HCT116 (cell line): ENCODE data around the gene KCNMB1. TPM values are rescaled to one million over a fixed set of nuclear protein-coding genes. Genes with fewer than 3 reads are reported as not detected.

Source experiments
- ATAC-seq: fragments of 200-7000 bp; cut with Tn5 transposase; 2 replicates; pipeline ENCODE4 v1.9.1; 2020; ENCODE audit warnings: mild to moderate bottlenecking, moderate library complexity
- BruUV-seq: library from RNA; stranded (reverse); fragments of 400-500 nt; replicated peaks from 2 replicates; lab custom pipeline; 2021; lab: Mats Ljungman, UMichigan
- CTCF ChIA-PET: fragments of 300-600 bp; sonication (Branson Sonifier 250); formaldehyde crosslinking; loops from one replicate; lab custom pipeline; 2021; ENCODE audit warnings: antibody characterized with exemption; lab: Charles Lee
- POLR2A ChIA-PET: fragments of 300-600, 350-600 bp; sonication (Branson Sonifier 250); formaldehyde crosslinking; loops from one replicate; lab custom pipeline; 2021; ENCODE audit warnings: antibody characterized with exemption; lab: Charles Lee
- RAD21 ChIA-PET, 2 experiments: fragments of 300-600 bp; sonication (Branson Sonifier 250); formaldehyde crosslinking; loops; one replicate each; lab custom pipeline; 2023; ENCODE audit warnings: low total read pairs in 2 of 2; ENCODE audit not compliant: uncharacterized antibody in 2 of 2, unreplicated experiment in 2 of 2, low non-redundant PET in 1 of 2; lab: Charles Lee
- DNase-seq: peaks from one replicate; pipeline ENCODE4 v3.0.0-alpha.2; 2010; ENCODE audit warnings: low read depth, low spot score
- H2AFZ ChIP-seq: fragments of 200-600 bp; shearing (Covaris generic), sonication (generic); 2 replicates; pipeline ENCODE4 v1.6.1; 2017; ENCODE audit warnings: low read depth, mixed run types, mixed read lengths, antibody characterized with exemption, low read length; ENCODE audit not compliant: poor library complexity, severe bottlenecking
- H3K27ac ChIP-seq: 2 replicates; pipeline ENCODE4 v1.5.1; 2012; ENCODE audit warnings: low read depth, low read length
- H3K27me3 ChIP-seq: fragments of 200-600 bp; sonication (generic); 2 replicates; pipeline ENCODE4 v1.6.1; 2016; ENCODE audit warnings: mixed run types, low read length, mixed read lengths; ENCODE audit not compliant: insufficient read depth
- H3K36me3 ChIP-seq, 2 experiments: fragments of 200-500 bp in 1 of 2; fragments of 200-600 bp in 1 of 2; sonication (Bioruptor generic) in 1 of 2; sonication (generic) in 1 of 2; 2 replicates each; pipeline versions ENCODE4 v1.5.1 to v1.6.1; 2014 to 2016; ENCODE audit warnings: low read length in 2 of 2, inconsistent platforms in 1 of 2, mixed read lengths in 1 of 2, mixed run types in 1 of 2; ENCODE audit not compliant: insufficient read depth in 2 of 2, control insufficient read depth in 1 of 2
- H3K4me1 ChIP-seq, 2 experiments: fragments of 200-600 bp in 1 of 2; sonication (generic) in 1 of 2; 2 replicates each; pipeline versions ENCODE4 v1.5.1 to v1.6.1; 2012 to 2017; ENCODE audit warnings: low read length in 2 of 2, inconsistent platforms in 1 of 2, mild to moderate bottlenecking in 1 of 2, mixed read lengths in 1 of 2, mixed run types in 1 of 2, moderate library complexity in 1 of 2; ENCODE audit not compliant: insufficient read depth in 2 of 2, control insufficient read depth in 1 of 2
- H3K4me2 ChIP-seq: fragments of 200-600 bp; sonication (generic); 2 replicates; pipeline ENCODE4 v1.6.1; 2017; ENCODE audit warnings: mixed run types, low read length, mixed read lengths
- H3K4me3 ChIP-seq, 2 experiments: fragments of 200-600 bp in 1 of 2; sonication (generic) in 1 of 2; replicated peaks in 1 of 2; 2 replicates each; pipeline ENCODE4 v1.5.1; 2011 to 2016; ENCODE audit warnings: low read length in 2 of 2, control low read depth in 1 of 2, low read depth in 1 of 2, mild to moderate bottlenecking in 1 of 2, mixed read lengths in 1 of 2, mixed run types in 1 of 2
- H3K79me2 ChIP-seq: fragments of 200-600 bp; sonication (generic); 2 replicates; pipeline ENCODE4 v1.6.1; 2017; ENCODE audit warnings: mild to moderate bottlenecking, mixed run types, low read length, moderate library complexity, mixed read lengths; ENCODE audit not compliant: insufficient read depth
- H3K9ac ChIP-seq: fragments of 200-600 bp; sonication (generic); 2 replicates; pipeline ENCODE4 v1.6.1; 2016; ENCODE audit warnings: low read length, mixed read lengths
- H3K9me2 ChIP-seq: fragments of 200-600 bp; sonication (generic), shearing (Covaris generic); 2 replicates; pipeline ENCODE4 v1.6.1; 2017; ENCODE audit warnings: mixed run types, mild to moderate bottlenecking, moderate library complexity; ENCODE audit not compliant: insufficient read depth
- H3K9me3 ChIP-seq, 2 experiments: fragments of 200-500 bp in 1 of 2; fragments of 200-600 bp in 1 of 2; sonication (Bioruptor generic) in 1 of 2; sonication (generic) in 1 of 2; 2 replicates each; pipeline ENCODE4 v1.6.1; 2014 to 2017; ENCODE audit warnings: low read length in 2 of 2, mixed read lengths in 2 of 2, inconsistent platforms in 1 of 2, low read depth in 1 of 2, mild to moderate bottlenecking in 1 of 2, mixed run types in 1 of 2, moderate library complexity in 1 of 2; ENCODE audit not compliant: control insufficient read depth in 1 of 2, insufficient read depth in 1 of 2
- H4K20me1 ChIP-seq: fragments of 200-600 bp; sonication (generic), shearing (Covaris generic); 2 replicates; pipeline ENCODE4 v1.6.1; 2017; ENCODE audit warnings: mixed run types, mild to moderate bottlenecking, moderate library complexity; ENCODE audit not compliant: insufficient read depth
- CEBPB ChIP-seq: IDR thresholded peaks from 2 replicates; pipeline ENCODE4 v1.6.1; 2012; ENCODE audit warnings: low read depth
- ELF1 ChIP-seq: IDR thresholded peaks from 2 replicates; pipeline ENCODE4 v1.6.1; 2012; ENCODE audit warnings: low read depth, borderline replicate concordance
- EZH2 ChIP-seq: fragments of 200-600 bp; sonication (generic); IDR thresholded peaks from 2 replicates; pipeline ENCODE4 v1.6.1; 2017; ENCODE audit warnings: antibody characterized with exemption, mixed run types
- SIN3A ChIP-seq: IDR thresholded peaks from 2 replicates; pipeline ENCODE4 v1.6.1; 2012; ENCODE audit warnings: low read depth
- SP1 ChIP-seq: IDR thresholded peaks from 2 replicates; pipeline ENCODE4 v1.6.1; 2012; ENCODE audit warnings: low read depth
- SRF ChIP-seq: IDR thresholded peaks from 2 replicates; pipeline ENCODE4 v1.6.1; 2012; ENCODE audit warnings: low read depth
- ZNF274 ChIP-seq: fragments of 200-500 bp; sonication (Bioruptor generic); IDR thresholded peaks from 2 replicates; pipeline ENCODE4 v1.6.1; 2014; ENCODE audit warnings: mild to moderate bottlenecking, low read depth, low read length, inconsistent platforms
- intact Hi-C: fragments of 100-400 bp; cut with micrococcal nuclease; formaldehyde crosslinking; loops from 2 replicates; pipeline ENCODE4 v1.10.0; 2022
- total RNA-seq: library from RNA; stranded (reverse); gene quantifications from one replicate; pipeline ENCODE4 v1.2.1, GENCODE V29; 2021; ENCODE audit not compliant: unreplicated experiment
- TF ChIP-seq, protein P1 (sequence below): IDR thresholded peaks from 2 replicates; pipeline ENCODE4 v1.6.1; 2011; ENCODE audit warnings: mild to moderate bottlenecking, low read length, moderate library complexity; ENCODE audit not compliant: insufficient replicate concordance; ENCODE audit errors: extremely low read depth
- TF ChIP-seq, protein P2 (sequence below): IDR thresholded peaks from 2 replicates; pipeline ENCODE4 v1.6.1; 2012
- TF ChIP-seq, protein P3 (sequence below): IDR thresholded peaks from 2 replicates; pipeline ENCODE4 v1.6.1; 2012; ENCODE audit warnings: low read depth
- TF ChIP-seq, protein P4 (sequence below): IDR thresholded peaks from 2 replicates; pipeline ENCODE4 v1.6.1; 2012

The KCNMB1 gene
- total RNA-seq, 1 experiment from 2014 or later, result not detected

DNA sequence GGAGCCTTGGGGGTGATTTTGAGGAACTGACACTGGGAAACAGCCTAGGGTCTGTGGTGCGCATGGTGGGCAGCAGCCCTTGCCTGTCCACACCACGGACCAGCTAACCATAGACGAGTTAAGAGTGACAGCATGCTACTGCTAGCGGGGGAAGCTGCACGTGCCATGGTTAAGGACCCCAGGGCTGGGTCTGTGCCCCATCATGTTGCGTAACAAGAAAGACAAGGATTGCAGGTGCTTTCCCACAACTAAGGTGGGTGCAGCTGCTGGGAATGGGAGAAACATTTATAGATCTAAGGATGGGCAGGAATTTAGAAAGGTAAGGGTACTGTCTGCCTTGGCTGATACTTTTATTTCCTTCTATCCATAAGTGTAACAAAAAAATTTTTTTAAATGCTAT lies 17.9 kb upstream of the KCNMB1 start (continued):
- TF ChIP-seq, protein P1, sequence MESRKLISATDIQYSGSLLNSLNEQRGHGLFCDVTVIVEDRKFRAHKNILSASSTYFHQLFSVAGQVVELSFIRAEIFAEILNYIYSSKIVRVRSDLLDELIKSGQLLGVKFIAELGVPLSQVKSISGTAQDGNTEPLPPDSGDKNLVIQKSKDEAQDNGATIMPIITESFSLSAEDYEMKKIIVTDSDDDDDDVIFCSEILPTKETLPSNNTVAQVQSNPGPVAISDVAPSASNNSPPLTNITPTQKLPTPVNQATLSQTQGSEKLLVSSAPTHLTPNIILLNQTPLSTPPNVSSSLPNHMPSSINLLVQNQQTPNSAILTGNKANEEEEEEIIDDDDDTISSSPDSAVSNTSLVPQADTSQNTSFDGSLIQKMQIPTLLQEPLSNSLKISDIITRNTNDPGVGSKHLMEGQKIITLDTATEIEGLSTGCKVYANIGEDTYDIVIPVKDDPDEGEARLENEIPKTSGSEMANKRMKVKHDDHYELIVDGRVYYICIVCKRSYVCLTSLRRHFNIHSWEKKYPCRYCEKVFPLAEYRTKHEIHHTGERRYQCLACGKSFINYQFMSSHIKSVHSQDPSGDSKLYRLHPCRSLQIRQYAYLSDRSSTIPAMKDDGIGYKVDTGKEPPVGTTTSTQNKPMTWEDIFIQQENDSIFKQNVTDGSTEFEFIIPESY, result no peak

DNA sequence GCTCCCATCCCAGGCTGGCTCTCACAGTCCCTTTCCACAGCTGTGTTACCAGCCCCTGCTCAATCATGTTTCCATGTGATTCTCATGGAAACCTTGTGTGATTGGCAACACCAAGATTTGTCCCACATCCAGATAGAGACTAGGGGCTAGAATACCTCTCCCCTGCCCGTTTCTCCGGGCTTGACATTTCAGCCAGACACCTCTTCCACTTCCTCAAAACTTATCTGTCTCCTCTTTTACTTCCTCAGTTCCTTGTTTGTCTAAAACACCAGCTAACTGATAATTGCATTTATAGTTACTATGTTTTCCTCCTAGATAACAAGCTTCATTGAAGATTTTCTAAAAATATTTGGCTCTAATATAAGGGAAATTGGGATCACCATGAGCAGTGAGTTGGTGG lies 16.6 kb upstream of the KCNMB1 start:
- Histone ChIP-seq H3K27ac (no peak overlapping the region), H3K4me1 (no peaks in the 10 kb centered on the region), H3K9me3 (no peaks in the 10 kb centered on the region), H3K4me2 (no peak overlapping the region), H4K20me1 (no peaks in the 10 kb centered on the region), H3K9me2 (no peaks in the 10 kb centered on the region), H3K27me3 (peaks cover 20% of the 10 kb centered on the region), H3K4me3 (no peak overlapping the region), H3K79me2 (no peaks in the 10 kb centered on the region), H3K36me3 (no peaks in the 10 kb centered on the region), H2AFZ (no peak overlapping the region), H3K9ac (no peak overlapping the region)
- CTCF ChIA-PET, result no interaction called here
- RAD21 ChIA-PET, result no interaction called here
- DNase-seq (no peak), ATAC-seq (no peak)
- TF ChIP-seq ELF1 (no peak), ZNF274 (no peak), CEBPB (no peak), SIN3A (no peak), EZH2 (no peak), SRF (no peak), SP1 (no peak)
- TF ChIP-seq, protein P2, sequence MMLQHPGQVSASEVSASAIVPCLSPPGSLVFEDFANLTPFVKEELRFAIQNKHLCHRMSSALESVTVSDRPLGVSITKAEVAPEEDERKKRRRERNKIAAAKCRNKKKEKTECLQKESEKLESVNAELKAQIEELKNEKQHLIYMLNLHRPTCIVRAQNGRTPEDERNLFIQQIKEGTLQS, result no peak
- TF ChIP-seq, protein P3, sequence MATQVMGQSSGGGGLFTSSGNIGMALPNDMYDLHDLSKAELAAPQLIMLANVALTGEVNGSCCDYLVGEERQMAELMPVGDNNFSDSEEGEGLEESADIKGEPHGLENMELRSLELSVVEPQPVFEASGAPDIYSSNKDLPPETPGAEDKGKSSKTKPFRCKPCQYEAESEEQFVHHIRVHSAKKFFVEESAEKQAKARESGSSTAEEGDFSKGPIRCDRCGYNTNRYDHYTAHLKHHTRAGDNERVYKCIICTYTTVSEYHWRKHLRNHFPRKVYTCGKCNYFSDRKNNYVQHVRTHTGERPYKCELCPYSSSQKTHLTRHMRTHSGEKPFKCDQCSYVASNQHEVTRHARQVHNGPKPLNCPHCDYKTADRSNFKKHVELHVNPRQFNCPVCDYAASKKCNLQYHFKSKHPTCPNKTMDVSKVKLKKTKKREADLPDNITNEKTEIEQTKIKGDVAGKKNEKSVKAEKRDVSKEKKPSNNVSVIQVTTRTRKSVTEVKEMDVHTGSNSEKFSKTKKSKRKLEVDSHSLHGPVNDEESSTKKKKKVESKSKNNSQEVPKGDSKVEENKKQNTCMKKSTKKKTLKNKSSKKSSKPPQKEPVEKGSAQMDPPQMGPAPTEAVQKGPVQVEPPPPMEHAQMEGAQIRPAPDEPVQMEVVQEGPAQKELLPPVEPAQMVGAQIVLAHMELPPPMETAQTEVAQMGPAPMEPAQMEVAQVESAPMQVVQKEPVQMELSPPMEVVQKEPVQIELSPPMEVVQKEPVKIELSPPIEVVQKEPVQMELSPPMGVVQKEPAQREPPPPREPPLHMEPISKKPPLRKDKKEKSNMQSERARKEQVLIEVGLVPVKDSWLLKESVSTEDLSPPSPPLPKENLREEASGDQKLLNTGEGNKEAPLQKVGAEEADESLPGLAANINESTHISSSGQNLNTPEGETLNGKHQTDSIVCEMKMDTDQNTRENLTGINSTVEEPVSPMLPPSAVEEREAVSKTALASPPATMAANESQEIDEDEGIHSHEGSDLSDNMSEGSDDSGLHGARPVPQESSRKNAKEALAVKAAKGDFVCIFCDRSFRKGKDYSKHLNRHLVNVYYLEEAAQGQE, result no peak
- TF ChIP-seq, protein P4, sequence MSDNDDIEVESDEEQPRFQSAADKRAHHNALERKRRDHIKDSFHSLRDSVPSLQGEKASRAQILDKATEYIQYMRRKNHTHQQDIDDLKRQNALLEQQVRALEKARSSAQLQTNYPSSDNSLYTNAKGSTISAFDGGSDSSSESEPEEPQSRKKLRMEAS, result no peak
- intact Hi-C loops, result no loop called here
- BruUV-seq, result no TSS peak
- POLR2A ChIA-PET, result no interaction called here
